Measurements from ENCODE around the gene CLIP3. TPM values are rescaled to one million over a fixed set of nuclear protein-coding genes. Genes with fewer than 3 reads are reported as not detected.

The CLIP3 gene
- polyA plus RNA-seq, 3 donors, result 0.24 TPM; not detected in 2

DNA sequence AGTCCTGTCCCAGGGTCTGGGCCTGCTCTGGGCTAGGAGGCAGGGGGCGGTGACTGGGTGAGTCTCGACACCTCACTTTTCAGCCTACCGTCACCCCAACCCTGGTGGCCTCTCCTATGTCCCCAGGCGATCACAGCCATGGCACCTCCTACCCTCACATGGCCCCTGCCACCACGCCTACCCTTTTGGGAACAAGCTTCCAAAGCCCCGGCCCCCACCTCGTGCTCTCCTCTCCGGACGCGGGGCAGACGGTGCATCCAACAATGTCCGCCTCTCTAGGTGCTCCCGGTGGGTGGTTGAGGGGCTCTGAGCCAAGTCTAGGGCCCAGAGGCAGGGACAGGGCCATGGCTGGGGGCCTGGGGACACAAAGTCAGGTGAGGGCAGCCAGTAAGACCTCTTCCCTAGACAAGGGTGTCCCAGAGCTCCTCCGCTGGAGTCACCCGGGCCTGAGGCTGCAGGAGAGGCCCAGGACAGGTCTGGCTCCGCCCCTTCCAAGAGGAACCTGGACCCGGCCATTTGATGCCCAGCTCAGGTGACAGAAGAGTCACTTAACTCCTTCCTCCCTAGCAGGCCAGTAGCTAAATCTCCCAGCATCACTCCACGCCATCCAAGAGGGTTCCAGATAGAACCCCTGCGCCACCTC lies 24.2 kb downstream of the CLIP3 start, which contains the start of gene SYNE4:
Gene SYNE4 (minus strand): TSS at position 478 of the 643 bp plus-strand sequence. CDS start 132 bp downstream, at position 346.
- H3K27ac ChIP-seq (ENCODE audit: low read depth in 1 of 2, low read length in 2 of 2), result no peak within 1 kb of the TSS
- H3K4me1 Mint-ChIP-seq, result peaks cover 18% of the 10 kb centered on the region
- no peaks in the 10 kb centered on the region for H4K20me1 ChIP-seq (ENCODE audit: insufficient read depth, low read length)
- peak within 1 kb of the TSS in 1 of 3 experiments; percentile 46 for H3K4me3 ChIP-seq (replicated peaks in 1 of 3; ENCODE audit: low read depth in 2 of 3, low read length in 3 of 3)
- DNase-seq, result no peak
- H2AFZ ChIP-seq (ENCODE audit: insufficient read depth, low read depth, low read length, poor library complexity, severe bottlenecking), result peak within 1 kb of the TSS; percentile 53
- TF ChIP-seq, protein P1, sequence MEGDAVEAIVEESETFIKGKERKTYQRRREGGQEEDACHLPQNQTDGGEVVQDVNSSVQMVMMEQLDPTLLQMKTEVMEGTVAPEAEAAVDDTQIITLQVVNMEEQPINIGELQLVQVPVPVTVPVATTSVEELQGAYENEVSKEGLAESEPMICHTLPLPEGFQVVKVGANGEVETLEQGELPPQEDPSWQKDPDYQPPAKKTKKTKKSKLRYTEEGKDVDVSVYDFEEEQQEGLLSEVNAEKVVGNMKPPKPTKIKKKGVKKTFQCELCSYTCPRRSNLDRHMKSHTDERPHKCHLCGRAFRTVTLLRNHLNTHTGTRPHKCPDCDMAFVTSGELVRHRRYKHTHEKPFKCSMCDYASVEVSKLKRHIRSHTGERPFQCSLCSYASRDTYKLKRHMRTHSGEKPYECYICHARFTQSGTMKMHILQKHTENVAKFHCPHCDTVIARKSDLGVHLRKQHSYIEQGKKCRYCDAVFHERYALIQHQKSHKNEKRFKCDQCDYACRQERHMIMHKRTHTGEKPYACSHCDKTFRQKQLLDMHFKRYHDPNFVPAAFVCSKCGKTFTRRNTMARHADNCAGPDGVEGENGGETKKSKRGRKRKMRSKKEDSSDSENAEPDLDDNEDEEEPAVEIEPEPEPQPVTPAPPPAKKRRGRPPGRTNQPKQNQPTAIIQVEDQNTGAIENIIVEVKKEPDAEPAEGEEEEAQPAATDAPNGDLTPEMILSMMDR (IDR thresholded peaks at IDR 0.05), result no peak
- H3K9ac ChIP-seq (ENCODE audit: insufficient read depth, low read length, poor library complexity, severe bottlenecking), result peak within 1 kb of the TSS; percentile 51
- peaks cover 4% of the 10 kb centered on the region for H3K79me2 ChIP-seq (ENCODE audit: insufficient read depth, low read length)
- no peaks in the 10 kb centered on the region for H3K36me3 ChIP-seq (replicated peaks in 1 of 2; ENCODE audit: control insufficient read depth in 1 of 2, insufficient read depth in 2 of 2, low read length in 2 of 2)
- 71% methylated on average over 16 of the region's 19 CpGs for WGBS (ENCODE audit: insufficient coverage)
- H3K4me3 Mint-ChIP-seq, result peak within 1 kb of the TSS; percentile 53 to 71
- H3K4me1 ChIP-seq (ENCODE audit: control insufficient read depth in 1 of 2, insufficient read depth in 2 of 2, low read length in 2 of 2), result peaks cover 3 to 17% of the 10 kb centered on the region in 2 donors
- peak within 1 kb of the TSS; percentile 67 for H3K4me2 ChIP-seq (replicated peaks; ENCODE audit: extremely low read depth, low read length, poor library complexity, severe bottlenecking)
- H3K27ac Mint-ChIP-seq, result peak within 1 kb of the TSS in 1 of 7 donors; percentile 75
- H3K27me3 ChIP-seq (ENCODE audit: control insufficient read depth in 2 of 2, insufficient read depth in 2 of 2, low read length in 2 of 2), result peaks cover 0 to 16% of the 10 kb centered on the region in 2 donors
- peaks cover 7 to 8% of the 10 kb centered on the region in 2 donors for H3K36me3 Mint-ChIP-seq
- no peaks in the 10 kb centered on the region for H3K9me3 ChIP-seq (replicated peaks in 1 of 2; ENCODE audit: control insufficient read depth in 1 of 2, insufficient read depth in 1 of 2, low read length in 2 of 2)
- intact Hi-C loops (cut with micrococcal nuclease), result no loop called here
- H3K9me3 Mint-ChIP-seq, result peaks cover 0 to 3% (median 0%) of the 10 kb centered on the region in 7 donors
- H3K27me3 Mint-ChIP-seq (ENCODE audit: low read depth in 3 of 3), result peaks cover 17 to 25% (median 22%) of the 10 kb centered on the region in 3 donors

DNA sequence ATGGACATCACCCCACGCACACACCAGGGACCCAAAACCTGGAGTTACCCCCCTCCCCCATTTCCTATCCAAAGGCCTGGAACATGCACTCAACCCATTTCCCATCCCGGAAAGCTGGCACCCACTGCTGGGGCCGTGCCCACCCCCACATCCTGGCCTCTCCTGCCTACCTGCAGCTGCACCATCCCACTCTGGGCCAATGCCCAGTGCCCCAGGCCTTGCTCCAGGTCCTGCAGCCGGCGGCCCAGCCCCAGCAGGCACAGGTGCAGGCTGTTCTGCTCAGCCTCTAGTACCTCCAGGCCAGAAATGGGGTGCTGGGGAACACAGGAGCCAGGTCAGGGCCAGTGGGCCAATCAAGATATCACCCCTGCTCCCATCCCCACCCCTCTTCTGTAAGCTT lies 25.7 kb downstream of the CLIP3 start:
- peaks cover 17 to 25% (median 22%) of the 10 kb centered on the region in 3 donors for H3K27me3 Mint-ChIP-seq (ENCODE audit: low read depth in 3 of 3)
- peaks cover 12% of the 10 kb centered on the region for H3K4me1 Mint-ChIP-seq
- 88% methylated on average over 5 of the region's 5 CpGs for WGBS (ENCODE audit: insufficient coverage)
- H3K36me3 Mint-ChIP-seq, result peaks cover 7 to 9% of the 10 kb centered on the region in 2 donors
- H3K9me3 Mint-ChIP-seq, result peaks cover 0 to 4% (median 0%) of the 10 kb centered on the region in 7 donors
- Histone ChIP-seq H3K4me1 (ENCODE audit: control insufficient read depth in 1 of 2, insufficient read depth in 2 of 2, low read length in 2 of 2) (peaks cover 0 to 12% of the 10 kb centered on the region in 2 donors), H3K9me3 (replicated peaks in 1 of 2; ENCODE audit: control insufficient read depth in 1 of 2, insufficient read depth in 1 of 2, low read length in 2 of 2) (no peaks in the 10 kb centered on the region), H2AFZ (ENCODE audit: insufficient read depth, low read depth, low read length, poor library complexity, severe bottlenecking) (no peak overlapping the region), H3K36me3 (replicated peaks in 1 of 2; ENCODE audit: control insufficient read depth in 1 of 2, insufficient read depth in 2 of 2, low read length in 2 of 2) (peaks cover 0 to 5% of the 10 kb centered on the region in 2 donors), H3K4me3 (replicated peaks in 1 of 3; ENCODE audit: low read depth in 2 of 3, low read length in 3 of 3) (no peak overlapping the region), H4K20me1 (ENCODE audit: insufficient read depth, low read length) (no peaks in the 10 kb centered on the region), H3K27ac (ENCODE audit: low read depth in 1 of 2, low read length in 2 of 2) (no peak overlapping the region), H3K9ac (ENCODE audit: insufficient read depth, low read length, poor library complexity, severe bottlenecking) (no peak overlapping the region), H3K79me2 (ENCODE audit: insufficient read depth, low read length) (no peaks in the 10 kb centered on the region), H3K27me3 (ENCODE audit: control insufficient read depth in 2 of 2, insufficient read depth in 2 of 2, low read length in 2 of 2) (peaks cover 0 to 16% of the 10 kb centered on the region in 2 donors), H3K4me2 (replicated peaks; ENCODE audit: extremely low read depth, low read length, poor library complexity, severe bottlenecking) (no peak overlapping the region)
- TF ChIP-seq, protein P1 (IDR thresholded peaks at IDR 0.05), result no peak
- intact Hi-C loops (cut with micrococcal nuclease), result no loop called here
- no peak for DNase-seq
- H3K4me3 Mint-ChIP-seq, result no peak overlapping the region
- H3K27ac Mint-ChIP-seq, result no peak overlapping the region

All from CD14-positive monocyte (primary cell).